GM19324 (cell line): ENCODE measurements around the gene MCTP2.

Source experiments
- ATAC-seq: cut with Tn5 transposase; IDR thresholded peaks from one replicate; pipeline ENCODE4 v1.9.1; 2021; ENCODE audit warnings: mild to moderate bottlenecking, moderate library complexity; ENCODE audit not compliant: unreplicated experiment, low FRiP score

The MCTP2 gene

DNA sequence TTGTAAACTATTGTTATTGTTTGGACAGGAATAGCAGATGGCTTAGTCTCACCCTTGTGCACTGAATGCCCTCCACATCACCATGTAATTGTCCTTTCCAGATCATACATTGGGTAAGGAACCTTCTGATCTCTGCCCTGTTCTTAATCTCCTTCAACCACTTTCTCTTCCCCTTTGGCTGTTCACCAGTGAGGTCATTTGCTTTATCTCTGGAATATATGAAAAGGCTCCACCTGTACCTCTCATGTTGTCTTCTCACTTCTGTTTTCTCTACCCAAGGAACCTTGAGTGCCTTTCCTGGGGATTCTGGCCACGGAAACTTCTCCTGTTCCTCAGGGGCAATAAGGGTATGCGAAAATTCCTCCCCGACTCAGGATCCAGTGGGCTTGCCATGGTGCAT is 28.5 kb downstream of the MCTP2 start:
- no peak for ATAC-seq

DNA sequence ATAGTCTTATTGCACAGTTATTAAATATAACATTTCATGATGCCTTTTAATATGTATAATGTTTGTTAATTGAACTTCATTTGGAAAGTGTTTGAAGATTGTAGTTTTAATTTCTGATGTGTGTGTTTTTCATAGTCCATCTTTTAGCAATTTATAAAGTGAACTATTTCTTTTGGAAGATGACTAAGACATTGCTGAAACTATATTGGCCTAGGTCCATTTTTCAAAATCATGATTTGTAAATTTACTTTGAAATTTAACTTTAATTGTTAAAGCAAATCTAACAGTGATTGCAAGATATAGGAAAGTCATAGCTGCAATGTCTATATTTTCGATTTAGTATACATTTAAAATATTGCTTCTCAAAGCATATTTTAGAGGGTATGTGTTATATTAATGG is 30.8 kb downstream of the MCTP2 start:
- no peak for ATAC-seq

DNA sequence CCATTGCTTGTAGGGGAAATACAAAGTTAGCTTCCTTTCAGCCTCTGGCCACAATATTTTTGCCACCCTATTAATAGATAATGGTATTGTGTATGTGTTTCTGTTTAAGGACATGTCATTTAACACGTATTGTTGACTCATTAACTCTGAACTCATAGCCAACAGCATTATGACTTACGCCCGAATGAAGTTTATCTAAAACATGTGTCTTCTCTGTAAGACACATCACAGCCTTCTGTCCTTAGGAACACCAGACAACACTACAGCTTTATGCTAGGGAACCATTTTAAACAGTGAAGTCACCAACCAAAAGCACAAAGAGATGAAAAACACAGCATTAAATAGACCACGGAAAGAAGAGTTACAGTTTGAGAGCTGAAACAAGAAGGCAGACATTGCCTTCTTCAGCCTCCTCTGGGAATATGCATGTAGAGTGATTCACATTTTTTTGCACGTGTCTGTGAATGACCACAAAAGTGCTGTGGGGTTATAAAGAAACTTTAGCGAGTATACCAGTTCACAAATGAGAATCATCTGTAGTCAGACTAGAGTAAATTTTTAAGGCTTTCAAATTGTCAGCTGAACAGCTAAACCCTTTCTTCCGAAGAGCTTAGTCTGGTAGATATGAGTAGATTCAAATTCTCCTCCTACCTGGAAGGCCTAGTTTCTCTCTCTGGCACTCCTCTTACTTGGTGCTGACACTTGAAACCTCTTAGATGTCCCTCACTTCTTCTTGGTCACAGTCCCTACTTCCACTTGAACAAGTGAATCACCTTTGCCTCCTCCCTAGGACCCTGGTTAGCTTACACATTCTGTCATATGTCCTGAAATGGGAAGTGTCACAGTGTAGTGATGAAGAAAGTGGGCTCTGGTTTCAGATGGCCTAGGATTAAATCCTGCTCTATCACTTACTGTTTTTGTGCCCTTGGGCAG is 32.2 kb downstream of the MCTP2 start:
- ATAC-seq: peak; percentile 66

DNA sequence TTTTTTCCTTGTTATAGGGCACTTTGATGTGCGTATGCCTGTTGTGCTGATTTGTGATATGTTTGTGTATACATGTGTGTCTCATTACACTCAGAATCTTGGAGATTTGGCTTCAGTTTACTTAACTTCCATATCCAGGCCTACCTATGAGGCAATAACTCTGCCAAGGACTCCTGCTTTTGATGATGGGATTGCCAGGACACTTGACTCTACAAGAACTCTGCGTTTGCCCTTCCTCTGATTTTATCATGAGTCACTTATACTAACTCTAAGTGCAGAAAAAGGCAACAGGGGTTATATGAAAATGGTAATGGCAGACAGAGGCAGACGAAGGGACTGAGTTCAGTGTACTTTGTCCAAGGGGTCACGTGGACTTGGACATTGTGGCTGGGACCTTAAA is 33.6 kb downstream of the MCTP2 start:
- no peak for ATAC-seq

DNA sequence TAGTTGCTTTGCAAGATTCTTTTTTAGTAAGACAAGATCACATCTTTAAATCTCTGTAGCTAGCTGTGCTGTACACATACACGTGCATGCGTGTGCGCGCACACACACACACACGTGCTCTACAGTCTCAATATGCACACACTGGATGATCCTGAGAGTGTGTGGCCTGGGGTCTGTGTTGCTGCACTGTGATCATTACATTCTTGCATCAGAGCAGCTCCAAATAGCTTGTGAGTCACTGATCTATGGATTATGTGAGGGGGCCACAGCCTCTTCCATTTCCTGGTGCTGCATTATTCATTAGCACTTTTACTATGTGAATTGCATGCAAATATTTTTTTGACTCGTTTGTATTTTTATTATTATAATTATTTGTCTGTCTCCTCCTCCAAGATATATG is 34.6 kb downstream of the MCTP2 start:
- no peak for ATAC-seq

DNA sequence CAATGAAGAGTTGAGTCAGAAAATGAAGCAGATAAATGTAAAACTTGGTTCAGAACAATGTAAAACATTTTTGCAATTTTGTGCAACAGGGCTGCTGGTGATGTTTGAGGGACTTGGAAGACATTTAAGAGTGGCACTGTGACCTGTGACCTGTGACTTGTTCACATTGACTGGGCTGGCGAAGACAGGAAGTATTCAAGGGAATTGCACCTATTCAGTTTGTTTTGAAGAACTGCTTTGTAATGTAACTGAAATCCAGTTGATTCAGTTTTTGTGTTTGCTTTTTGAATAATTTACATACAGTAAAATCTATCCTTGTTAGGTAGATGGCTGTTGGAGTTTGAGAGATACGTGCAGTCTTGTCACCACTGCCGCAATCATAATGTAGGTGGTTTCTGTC is 35.4 kb downstream of the MCTP2 start:
- ATAC-seq: no peak

DNA sequence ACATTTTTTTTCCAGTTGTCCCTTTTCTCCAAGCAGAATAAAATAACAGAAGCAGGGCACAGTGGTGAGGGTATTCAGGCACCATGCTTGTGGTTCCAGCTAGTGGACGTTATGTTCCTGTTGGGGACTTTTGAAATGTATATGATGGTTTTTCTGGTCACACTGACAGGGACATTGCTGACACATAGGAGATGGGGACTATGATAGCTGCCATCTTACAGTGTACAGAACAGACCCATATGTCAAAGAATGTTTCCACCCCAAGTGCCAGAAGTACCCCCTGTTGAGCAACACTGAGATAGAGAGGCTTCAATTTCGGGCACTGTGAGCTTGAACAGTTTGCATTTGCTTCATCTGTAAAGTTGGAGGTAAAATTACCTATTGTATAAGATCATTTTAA is 38.6 kb downstream of the MCTP2 start:
- ATAC-seq: no peak

DNA sequence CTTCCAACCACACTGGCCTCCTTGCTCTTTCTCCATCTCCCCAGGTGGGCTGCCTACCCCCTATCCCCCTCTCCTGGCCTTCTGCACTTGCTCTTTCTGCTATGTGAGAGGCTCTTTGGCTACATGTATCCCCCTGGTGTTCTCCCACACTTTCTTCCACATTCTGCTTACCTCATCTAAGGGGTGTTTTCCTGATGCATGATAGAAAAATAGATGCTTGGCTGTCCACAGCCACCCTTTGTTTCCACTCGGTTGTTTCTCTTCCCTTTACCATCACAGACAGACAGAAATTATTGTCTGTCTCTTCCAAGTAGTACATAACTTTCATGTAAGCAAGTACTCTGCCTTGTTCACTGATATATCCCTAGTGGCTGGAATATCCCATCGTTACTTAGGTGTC is 39.2 kb downstream of the MCTP2 start:
- no peak for ATAC-seq

DNA sequence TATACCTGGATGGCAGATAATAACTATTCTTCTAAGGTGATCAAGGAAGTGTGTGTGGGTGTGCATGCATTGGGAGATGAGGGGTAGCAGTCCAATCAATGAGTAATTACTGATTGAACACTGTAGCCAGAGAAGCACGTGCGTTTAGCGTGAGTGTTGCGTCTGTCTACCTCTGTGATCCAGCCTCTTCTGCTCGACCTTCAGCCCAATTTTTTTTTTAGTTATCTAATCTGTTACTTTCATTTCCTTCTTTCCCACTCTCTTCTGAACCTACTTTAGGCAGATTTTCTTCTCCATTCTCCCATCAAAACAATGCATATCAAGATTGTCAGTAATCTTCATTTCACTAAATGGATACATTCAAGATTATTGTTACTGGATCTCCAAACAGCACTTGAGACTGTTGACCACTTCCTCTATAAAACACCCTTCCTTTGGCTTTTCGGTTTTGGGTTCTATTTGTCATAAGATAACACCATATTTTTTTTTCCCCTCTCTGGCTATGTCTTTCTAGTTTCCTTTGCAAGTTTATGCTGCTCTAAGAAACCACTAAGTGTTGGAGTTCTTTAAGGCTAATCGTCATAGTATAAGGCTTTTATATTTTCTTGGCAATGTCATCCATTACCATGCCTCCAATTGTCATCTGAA is 41.0 kb downstream of the MCTP2 start:
- ATAC-seq: peak; percentile 80

DNA sequence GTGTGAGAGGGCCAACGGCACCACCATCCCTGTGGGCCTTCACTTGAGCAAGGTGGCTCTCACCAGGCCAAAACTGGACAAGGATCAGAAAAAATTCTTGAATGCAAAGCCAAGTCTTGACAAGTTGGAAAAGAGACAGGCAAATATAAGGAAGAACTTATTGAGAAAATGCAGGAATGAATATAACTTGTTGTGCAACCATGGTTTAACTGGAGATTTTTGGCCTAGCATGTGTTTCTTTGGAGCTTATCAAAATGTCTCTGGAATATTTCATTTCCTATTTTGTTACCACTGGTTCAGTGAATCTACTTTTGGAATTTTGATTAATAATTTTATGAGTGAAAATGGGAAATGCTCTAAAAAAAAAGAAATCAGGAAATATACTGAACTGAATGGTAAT is 42.5 kb downstream of the MCTP2 start:
- ATAC-seq: no peak

DNA sequence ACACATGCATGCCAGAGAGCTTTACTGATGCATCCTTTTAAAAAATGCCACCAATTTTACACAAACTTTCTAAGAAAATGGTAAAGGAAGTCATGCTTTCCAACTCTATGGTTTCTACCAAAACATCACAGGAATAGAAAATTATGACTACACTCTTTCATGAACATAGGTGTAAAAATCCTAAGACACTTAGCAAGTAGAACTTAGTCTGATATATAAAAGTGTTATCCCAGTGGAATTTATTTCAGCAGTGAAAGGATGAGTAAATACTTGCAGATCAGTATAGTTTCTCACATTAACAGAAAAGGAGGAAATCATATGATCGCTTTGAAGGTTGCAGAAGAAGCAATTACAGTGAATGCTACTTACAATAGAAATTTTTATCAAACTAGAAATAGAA is 43.4 kb downstream of the MCTP2 start:
- ATAC-seq: no peak

DNA sequence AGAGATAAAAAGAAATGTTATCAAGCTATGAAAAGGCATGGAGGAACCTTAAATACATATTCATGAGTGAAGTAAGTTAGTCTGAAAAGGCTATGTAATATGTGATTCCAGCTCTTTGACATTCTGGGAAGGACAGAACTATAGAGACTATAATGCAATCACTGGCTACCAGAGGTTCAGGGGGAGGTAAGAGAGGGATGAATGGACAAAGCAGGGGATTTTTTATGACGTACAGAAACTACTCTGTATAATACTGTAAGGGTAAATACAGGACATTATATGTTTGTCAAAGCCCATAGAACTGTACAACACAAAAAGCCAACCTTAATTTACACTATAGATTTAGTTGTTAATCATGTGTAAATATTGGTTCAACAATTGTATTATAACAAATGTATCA is 46.1 kb downstream of the MCTP2 start:
- ATAC-seq: no peak

DNA sequence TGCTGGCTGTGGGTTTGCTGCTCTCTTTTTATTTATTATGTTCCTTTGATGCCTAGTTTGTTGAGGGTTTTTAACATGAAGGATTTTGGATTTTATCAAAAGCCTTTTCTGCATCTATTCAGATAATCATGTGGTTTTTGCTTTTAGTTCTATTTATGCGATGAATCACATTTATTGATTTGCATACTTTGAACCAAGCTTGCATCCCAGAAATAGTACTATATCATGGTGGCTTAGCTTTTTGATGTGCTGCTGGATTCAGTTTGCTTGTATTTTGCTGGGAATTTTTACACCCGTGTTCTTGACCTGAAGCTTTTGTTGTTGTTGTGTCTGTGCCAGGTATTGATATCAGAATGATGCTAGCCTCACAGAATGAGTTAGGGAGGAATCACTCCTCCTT is 48.4 kb downstream of the MCTP2 start:
- no peak for ATAC-seq

DNA sequence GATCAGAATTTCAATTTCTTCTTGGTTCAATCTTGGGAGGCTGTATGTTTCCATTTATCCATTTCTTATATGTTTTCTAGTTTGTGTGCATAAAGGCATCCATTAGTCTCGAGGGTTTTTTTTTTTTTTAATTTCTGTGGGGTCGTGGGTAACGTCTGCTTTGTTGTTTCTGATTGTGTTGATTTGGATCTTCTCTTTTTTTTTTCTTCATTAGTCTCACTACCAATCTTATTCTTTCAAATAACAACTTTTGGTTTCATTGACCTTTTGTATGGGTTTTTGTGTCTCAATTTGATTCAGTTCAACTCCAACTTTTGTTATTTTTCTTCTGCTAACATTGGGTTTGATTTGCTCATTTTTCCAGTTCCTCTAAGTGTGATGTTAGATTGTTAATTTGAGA is 48.9 kb downstream of the MCTP2 start:
- ATAC-seq: no peak

DNA sequence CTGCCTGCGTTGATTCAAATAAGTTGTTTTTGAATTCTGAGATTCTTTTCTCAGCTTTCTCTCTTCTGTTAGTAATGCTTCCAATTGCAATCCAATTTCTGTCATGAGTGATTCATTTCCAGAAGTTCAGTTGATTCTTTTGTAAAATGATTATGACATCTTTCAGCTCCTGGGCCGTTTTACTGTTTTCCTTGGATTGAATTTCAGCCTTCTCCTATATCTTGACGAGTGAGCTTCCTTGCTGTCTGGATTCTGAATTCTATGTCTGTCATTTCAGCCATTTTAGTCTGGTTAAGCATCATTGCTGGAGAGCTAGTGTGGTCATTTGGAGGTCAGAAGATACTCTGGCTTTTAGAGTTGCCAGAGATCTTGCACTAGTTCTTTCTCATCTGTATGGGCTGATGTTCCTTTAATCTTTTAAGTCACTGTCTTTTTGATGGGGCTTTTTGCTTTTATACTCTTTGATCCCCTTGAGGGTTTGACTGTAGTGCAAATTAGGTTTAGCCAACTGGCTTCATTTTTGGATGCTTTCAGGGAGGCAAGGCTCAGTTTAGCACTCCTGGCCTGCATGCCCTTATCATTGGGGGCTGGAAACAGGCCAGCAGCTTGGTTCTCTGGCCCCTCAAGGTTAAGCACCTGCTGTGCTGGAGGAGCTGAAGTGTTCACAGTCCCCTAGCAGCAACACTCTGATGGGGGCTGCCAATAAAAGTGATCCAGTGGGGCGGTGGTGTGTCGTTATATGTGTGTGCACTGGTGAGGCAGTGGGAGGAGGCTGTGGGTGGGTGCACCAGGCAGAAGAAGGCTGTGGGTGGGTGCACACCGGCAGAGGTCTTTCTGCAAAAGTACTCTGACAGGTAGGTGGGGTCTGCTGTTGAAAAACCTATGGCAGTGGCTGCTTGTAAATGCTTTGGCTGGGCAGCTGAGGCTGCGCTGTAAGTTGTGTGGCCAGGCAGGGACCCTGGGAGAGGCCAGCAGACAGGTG is 51.2 kb downstream of the MCTP2 start:
- no peak for ATAC-seq

DNA sequence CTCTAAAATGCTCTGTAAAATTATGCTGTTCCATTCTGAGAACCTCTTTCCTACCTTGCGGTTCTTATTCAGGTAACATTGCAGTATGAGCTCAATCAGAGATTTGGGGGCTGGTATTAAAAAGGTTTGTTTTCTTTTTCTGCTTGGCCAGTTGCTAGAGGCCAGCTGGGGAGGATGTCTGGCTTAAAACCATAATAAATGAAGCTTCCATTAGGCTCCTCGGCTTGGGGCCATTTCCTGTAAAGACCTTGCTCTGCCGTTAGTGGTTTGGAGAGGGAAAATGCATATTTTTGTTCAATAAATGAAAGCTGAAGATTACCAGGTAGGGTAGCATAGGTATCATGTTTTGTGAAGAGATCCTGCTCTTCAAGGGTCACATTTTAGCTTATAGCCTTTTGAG is 55.2 kb downstream of the MCTP2 start:
- ATAC-seq: no peak

DNA sequence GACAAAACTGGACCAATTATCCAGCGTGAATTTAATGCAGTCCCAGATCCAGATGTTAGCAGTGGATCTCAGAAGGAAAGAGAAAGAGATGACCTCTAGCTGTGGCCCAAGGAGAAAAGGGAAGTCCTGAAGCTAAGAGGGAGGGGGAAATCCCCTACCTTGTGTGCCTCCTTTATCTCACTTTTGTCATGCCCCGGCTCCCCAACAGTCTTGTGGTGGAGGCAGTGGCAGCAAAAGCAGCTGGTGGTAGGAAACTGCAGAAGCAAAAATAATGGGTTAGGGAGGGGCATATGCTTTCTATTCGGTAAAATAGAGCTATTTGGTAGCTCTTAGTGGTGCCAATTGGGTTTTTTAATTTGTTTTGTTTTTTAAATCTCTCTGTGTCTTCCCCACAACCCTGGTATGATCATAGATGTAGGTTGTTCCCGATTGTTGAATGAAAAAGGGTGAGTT is 56.5 kb downstream of the MCTP2 start:
- peak; percentile 100 for ATAC-seq

DNA sequence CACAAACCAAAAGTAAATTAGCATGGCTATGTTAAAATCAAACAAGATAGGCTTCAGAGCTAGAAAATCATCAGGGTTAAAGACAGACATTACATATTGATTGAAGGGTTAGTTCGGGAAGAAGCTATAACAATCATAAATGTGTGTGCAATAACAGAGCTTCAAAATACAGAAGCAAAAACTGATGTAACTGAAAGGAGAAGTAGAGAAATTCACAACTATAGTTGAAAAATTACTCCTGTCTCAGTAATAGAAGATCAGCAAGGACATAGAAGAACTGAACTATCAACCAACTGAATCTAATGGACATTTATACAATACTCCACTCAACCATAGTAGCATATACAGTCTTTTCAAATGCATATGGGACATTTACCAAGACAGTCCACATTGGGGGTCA is 59.4 kb downstream of the MCTP2 start:
- ATAC-seq: no peak

DNA sequence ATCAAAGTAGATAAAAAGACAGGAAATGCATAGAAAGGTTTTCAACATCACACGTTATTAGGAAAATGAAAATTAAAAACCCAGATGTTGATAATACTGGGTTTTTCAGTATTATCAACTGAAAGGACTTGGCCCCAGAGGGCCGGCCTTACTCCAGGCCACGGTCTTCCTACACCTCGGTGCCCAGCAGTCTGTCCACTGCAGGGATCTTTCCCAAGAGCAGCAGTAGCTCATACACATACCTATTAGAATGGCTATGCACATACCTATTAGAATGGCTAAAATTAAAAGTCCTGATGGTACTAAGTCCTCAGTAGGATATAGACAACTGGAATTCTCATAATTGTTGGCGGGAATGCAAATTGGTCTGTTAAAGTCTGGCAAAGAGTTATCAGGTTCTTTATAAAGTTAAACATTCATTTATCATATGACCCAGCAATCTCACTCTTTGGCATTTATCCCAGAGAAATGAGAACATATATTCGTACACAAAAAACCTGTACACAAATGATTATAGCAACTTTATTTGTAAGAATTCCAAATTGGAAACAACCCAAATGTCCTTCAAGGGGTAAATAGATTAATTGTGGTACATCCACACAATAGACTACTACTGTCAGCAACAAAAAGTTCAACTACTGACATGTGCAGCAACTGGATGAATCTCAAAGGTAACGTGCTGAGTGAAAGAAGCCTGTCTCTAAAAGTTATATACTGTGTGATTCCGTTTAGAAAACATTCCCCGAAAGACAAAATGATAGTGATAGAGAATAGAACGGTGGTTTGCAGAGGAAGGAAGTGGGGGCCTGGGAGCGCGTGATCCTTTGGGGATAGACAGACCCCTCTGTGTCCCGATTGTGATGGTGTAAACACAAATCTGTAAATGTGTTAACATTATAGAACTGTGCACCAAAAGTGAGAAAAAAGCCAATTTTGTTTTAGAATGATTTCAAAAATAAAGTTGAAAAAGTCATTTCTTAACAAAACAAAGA is 62.3 kb downstream of the MCTP2 start:
- ATAC-seq: no peak

DNA sequence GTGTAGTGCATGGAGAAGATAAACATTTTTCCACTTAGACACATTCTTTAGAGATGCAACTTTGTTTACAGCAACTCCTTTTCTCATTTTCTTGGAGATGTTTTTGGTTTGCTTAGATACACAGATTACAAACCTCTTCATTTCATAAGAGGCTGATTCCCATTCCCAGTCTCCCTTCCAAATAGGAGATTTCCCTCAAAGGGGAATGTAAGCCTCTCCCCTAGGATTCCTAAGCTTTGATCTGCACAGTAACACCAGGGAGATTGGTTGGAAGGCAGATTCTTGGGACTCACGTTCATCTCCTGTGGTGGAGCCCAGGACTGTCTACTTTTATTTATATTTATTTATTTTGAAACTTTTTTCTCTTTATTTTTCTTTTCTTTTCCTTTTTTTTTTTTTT is 63.2 kb downstream of the MCTP2 start:
- no peak for ATAC-seq
